ENCODE measurements around the gene CCZ1B. TPM values are rescaled to one million over a fixed set of nuclear protein-coding genes. Genes with fewer than 3 reads are reported as not detected.
"Not testable (repeated sequence)": the region's sequence is repeated elsewhere in the genome, so short reads cannot be mapped to it uniquely, and the experiment has no call there.

The CCZ1B gene
- total RNA-seq, result 10 to 100 TPM; 71.1 to 73.1 TPM
- long read RNA-seq, donor 1, partial matches to known transcripts, result 0 of 1 reads
- long read RNA-seq, donor 1, other reads (novel, unspliced or antisense), result 1 of 1 reads
- long read RNA-seq, donor 2, partial matches to known transcripts, result 0 of 2 reads
- long read RNA-seq, donor 2, other reads (novel, unspliced or antisense), result 1 of 2 reads

GRCh38 chr7:6826151-6826550 lies at the start of gene CCZ1B:
CCZ1B (minus strand) TSS chr7:6826275; CDS start chr7:6826197, 78 bp downstream.
- DNase-seq (ENCODE audit: low spot score), result peak; percentile 93

DNA sequence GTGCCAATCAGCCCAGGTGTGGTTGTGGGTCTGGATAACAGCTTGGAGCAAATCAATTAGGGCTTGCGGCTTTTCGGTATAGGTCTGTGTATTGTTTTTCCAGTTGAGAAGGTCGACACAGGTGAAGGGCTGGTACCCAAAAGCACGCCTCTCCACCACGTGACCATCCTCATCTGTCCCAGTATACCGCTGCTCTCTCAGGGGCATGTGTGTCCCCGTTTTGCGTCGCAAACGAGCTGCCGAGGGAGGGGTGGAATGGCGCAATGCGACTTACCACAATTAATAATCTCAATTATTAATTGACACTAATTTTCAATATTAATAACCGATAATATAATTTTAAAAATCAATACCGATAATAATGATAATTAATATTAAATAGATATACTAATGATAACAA lies 48.9 kb upstream of the CCZ1B start:
- DNase-seq (ENCODE audit: low spot score); intact Hi-C loops (cut with DNase I): not testable (repeated sequence)

More at GRCh38 chr7:6826151-6826550, at the start of gene CCZ1B:
- intact Hi-C loops (cut with DNase I), result not testable (repeated sequence)

GRCh38 chr7:6872246-6872945 lies 46.3 kb upstream of the CCZ1B start:
- DNase-seq (ENCODE audit: low spot score); intact Hi-C loops (cut with DNase I): not testable (repeated sequence)

- intact Hi-C loops (cut with DNase I); DNase-seq (ENCODE audit: low spot score): not testable (repeated sequence)
Observed at GRCh38 chr7:6871421-6872144, 45.5 kb upstream of the CCZ1B start.

- DNase-seq (ENCODE audit: low spot score); intact Hi-C loops (cut with DNase I): not testable (repeated sequence)
Observed at GRCh38 chr7:6864751-6865150, 38.7 kb upstream of the CCZ1B start.

DNA sequence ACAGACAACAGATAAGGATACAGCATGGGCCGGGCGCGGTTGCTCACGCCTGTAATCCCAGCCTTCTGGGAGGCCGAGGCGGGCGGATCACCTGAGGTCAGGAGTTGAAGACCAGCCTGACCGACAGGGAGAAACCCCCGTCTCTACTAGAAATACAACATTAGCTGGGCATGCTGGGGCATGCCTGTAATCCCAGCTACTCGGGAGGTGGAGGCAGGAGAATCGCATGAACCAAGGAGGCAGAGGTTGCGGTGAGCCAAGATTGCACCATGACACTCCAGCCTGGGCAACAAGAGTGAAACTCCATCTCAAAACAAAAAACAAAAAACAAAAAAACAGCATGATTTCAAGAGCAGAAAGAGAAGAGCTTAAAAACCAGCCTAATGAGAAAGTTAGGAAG lies 38.1 kb upstream of the CCZ1B start:
- intact Hi-C loops (cut with DNase I); DNase-seq (ENCODE audit: low spot score): not testable (repeated sequence)

DNA sequence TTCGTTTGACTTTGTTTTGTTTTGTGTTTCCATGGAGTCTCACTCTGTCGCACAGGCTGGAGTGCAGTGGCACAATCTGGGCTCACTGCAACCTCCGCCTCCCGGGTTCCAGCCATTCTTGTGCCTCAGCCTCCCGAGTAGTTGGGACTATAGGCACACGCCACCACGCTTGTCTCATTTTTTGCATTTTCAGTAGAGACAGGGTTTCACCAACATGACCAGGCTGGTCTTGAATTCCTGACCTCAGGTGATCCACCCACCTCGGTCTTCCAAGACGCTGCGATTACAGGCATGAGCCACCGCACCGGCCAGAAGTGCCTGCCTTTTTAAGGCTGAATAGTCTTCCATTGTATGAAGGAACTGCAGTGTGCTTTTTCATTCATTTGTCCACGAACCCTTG lies 36.8 kb upstream of the CCZ1B start:
- DNase-seq (ENCODE audit: low spot score); intact Hi-C loops (cut with DNase I): not testable (repeated sequence)

GRCh38 chr7:6857721-6858314 lies 31.7 kb upstream of the CCZ1B start:
- DNase-seq (ENCODE audit: low spot score), result peak; percentile 90
- intact Hi-C loops (cut with DNase I), result not testable (repeated sequence)

GRCh38 chr7:6855563-6856131 lies 29.6 kb upstream of the CCZ1B start:
- DNase-seq (ENCODE audit: low spot score); intact Hi-C loops (cut with DNase I): not testable (repeated sequence)

DNA sequence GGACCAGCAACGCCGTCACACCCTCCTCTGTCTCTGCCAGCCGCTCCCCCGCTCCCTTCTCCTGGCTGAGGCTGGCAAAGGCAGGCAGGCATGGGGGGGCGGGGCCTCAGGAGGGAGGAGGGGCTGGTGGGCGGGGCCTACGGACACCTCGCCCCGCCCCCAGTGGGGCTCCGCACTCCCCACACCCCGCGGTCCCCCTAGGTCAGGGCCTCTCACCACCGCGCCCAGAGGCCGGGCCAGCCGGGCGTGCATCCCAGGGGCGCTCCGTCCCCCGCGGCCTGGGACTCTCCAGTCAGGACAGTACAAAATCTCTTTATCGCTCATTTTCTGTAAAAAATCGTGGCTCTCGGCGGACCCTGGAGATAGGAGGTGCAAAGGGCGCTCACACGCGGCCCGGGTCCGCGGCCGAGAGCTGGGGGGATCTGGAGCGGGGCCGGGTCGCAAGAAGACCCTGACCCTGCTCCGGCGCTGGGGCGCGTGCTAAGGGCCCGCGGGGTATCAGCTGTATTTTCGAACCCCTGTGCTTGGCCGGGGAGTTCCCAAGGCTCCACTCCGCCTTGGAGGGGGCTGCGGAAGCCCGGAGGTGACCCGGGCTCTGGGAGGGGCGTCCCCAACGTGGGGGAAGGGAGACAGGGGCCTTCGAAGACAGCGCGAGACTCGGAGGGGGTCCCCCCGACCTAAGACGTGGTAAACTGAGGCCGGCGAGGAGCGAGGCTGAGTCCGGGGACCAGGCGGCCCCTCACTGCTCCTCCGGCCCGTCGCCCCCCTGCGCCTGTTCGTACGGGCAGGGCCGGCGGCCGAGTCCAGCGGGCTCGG lies 28.9 kb upstream of the CCZ1B start:
- intact Hi-C loops (cut with DNase I); DNase-seq (ENCODE audit: low spot score): not testable (repeated sequence)

DNA sequence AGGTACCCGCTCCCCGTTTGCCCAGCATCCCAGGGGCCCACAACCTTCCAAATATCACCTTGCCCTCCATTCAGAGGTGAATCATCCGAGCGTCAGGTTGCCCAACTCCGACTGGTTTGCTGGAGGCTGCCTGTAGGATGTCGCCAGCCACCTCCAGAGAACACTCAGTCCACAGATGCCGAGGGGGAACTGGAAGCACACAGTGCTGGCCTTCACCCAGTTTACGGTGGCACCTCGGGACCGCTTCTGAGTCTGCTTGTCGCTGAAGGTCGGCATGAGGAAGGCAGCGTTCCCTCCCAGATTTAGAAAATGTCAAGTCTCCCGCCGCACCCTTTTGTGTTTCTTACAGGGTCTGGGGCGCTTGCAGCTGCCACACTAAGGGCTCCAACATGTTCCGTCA lies 27.6 kb upstream of the CCZ1B start:
- intact Hi-C loops (cut with DNase I); DNase-seq (ENCODE audit: low spot score): not testable (repeated sequence)

GRCh38 chr7:6849127-6849526 lies 23.1 kb upstream of the CCZ1B start:
- intact Hi-C loops (cut with DNase I); DNase-seq (ENCODE audit: low spot score): not testable (repeated sequence)

- intact Hi-C loops (cut with DNase I); DNase-seq (ENCODE audit: low spot score): not testable (repeated sequence)
Observed at GRCh38 chr7:6847751-6848150, 21.7 kb upstream of the CCZ1B start.

DNA sequence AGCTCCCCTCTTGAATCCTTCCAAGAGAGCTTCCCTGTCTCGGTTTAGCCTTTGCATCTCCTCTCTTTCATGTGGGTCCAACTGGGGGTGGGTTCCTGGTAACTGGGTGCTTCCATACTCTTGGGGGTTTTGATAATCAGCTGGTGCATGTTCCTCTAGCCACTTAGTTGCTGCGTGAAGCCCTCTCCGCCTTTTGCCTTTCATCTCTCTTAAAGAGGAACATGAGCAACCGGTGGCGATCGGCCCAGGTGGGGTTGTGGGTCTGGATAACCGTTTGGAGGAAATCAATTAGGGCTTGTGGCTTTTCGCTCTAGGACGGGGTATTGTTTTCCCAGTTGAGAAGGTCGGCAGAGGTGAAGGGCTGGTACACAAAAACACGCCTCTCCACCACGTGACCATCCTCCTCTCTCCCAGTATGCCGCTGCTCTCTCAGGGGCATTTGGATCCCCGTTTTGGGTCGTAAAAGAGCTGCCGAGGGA lies 19.9 kb upstream of the CCZ1B start:
- intact Hi-C loops (cut with DNase I); DNase-seq (ENCODE audit: low spot score): not testable (repeated sequence)

- DNase-seq (ENCODE audit: low spot score); intact Hi-C loops (cut with DNase I): not testable (repeated sequence)
Observed at GRCh38 chr7:6843654-6844053, 17.6 kb upstream of the CCZ1B start.

- intact Hi-C loops (cut with DNase I); DNase-seq (ENCODE audit: low spot score): not testable (repeated sequence)
Observed at GRCh38 chr7:6843092-6843491, 17.0 kb upstream of the CCZ1B start.

DNA sequence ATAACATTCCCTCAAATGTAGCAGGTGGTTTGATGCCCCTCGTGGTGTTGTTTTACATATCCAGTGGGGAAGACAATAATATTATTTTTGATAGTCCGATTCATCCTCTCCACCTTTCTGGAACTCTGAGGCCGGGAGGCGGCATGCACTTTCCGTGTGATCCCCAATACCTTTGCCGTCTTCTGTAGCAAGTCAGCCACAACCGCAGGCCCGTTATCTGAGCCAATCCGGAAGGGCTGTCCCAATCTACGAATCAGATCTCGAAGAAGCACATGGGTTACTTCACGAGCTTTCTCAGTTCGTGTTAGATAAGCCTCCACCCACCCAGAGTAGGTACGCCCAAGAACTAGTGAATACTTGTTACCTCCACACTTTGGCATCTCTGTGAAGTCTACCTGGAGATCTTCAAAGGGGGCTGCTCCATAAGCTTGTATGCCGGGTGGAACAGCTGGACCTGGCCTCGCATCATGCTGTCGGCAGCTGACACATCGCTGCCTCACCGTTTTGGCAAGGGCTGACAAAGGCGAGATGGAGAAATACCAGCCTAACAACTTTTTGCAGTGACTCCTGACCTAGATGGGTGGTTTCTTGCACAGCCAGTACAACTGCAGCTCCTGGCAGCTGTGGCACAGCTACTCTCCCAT lies 16.3 kb upstream of the CCZ1B start:
- DNase-seq (ENCODE audit: low spot score), result not testable (repeated sequence)

DNA sequence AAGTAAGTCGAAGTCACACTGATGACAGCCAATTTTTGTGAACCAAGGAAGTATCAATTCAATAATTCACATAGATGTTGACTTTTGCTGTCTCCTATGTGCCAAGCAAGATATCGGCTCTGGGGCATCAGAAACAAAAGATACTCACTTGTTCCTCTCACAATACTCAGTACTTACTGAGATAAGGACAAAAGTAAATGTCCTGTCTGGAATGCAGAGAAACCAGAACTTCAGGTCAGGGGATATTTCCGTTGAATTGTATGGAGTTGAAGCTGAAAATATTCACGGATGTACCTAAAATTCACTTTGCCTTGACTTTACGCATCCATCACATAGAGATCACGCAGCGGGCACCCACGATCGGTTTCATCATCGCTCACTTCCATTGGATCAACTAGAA lies 11.0 kb upstream of the CCZ1B start:
- DNase-seq (ENCODE audit: low spot score); intact Hi-C loops (cut with DNase I): not testable (repeated sequence)

More for the DNA sequence above, 16.3 kb upstream of the CCZ1B start:
- intact Hi-C loops (cut with DNase I), result not testable (repeated sequence)
